SK-N-SH (cell line): ENCODE results near the gene ZNF202. TPM values are rescaled to one million over a fixed set of nuclear protein-coding genes. Genes with fewer than 3 reads are reported as not detected.

Experiments
- CTCF ChIA-PET: fragments of 300-600, 350-600 bp; formaldehyde crosslinking; extraction: SDS; loops from one replicate; lab custom pipeline; 2021; lab: Yijun Ruan, JAX
- POLR2A ChIA-PET: fragments of 350-600 bp; sonication (Branson Sonifier 250); formaldehyde crosslinking; extraction: SDS; loops from one replicate; lab custom pipeline; 2020; ENCODE audit warnings: antibody characterized with exemption, inconsistent platforms; lab: Yijun Ruan, JAX
- DNase-seq: peaks from one replicate; pipeline ENCODE4 v3.0.0; 2012
- H2AFZ ChIP-seq: fragments of 200-600 bp; sonication (generic); 2 replicates; pipeline ENCODE4 v1.8.1; 2016; ENCODE audit warnings: antibody characterized with exemption, mild to moderate bottlenecking, low read depth
- H3F3A ChIP-seq: fragments of 200-600 bp; sonication (generic); replicated peaks from 2 replicates; pipeline ENCODE3; 2016; ENCODE audit warnings: antibody characterized with exemption, mild to moderate bottlenecking; ENCODE audit not compliant: insufficient read depth
- H3K27ac ChIP-seq, 2 experiments: fragments of 200-500 bp in 1 of 2; fragments of 200-600 bp in 1 of 2; sonication (Bioruptor generic) in 1 of 2; sonication (generic), shearing (Covaris generic) in 1 of 2; 2 replicates each; pipeline versions ENCODE4 v1.5.1 to v1.6.1; 2014 to 2016; ENCODE audit warnings: low read depth in 2 of 2, inconsistent platforms in 1 of 2, low read length in 1 of 2, mild to moderate bottlenecking in 1 of 2, mixed read lengths in 1 of 2
- H3K27me3 ChIP-seq: fragments of 200-600 bp; sonication (generic), shearing (Covaris generic); 2 replicates; pipeline ENCODE4 v1.6.1; 2016; ENCODE audit warnings: mixed run types; ENCODE audit not compliant: insufficient read depth
- H3K36me3 ChIP-seq, 2 experiments: fragments of 200-500 bp in 1 of 2; fragments of 200-600 bp in 1 of 2; sonication (Bioruptor generic) in 1 of 2; sonication (generic) in 1 of 2; replicated peaks in 1 of 2; 2 replicates each; pipeline versions ENCODE3 to v1.5.1; 2014 to 2016; ENCODE audit warnings: low read length in 1 of 2, mild to moderate bottlenecking in 1 of 2; ENCODE audit not compliant: insufficient read depth in 2 of 2, control insufficient read depth in 1 of 2
- H3K4me1 ChIP-seq, 2 experiments: fragments of 200-500 bp in 1 of 2; fragments of 200-600 bp in 1 of 2; sonication (Bioruptor generic) in 1 of 2; sonication (generic), shearing (Covaris generic) in 1 of 2; 2 replicates each; pipeline versions ENCODE4 v1.5.1 to v1.6.1; 2014 to 2016; ENCODE audit warnings: low read depth in 1 of 2, low read length in 1 of 2, mixed run types in 1 of 2; ENCODE audit not compliant: insufficient read depth in 2 of 2, control insufficient read depth in 1 of 2
- H3K4me2 ChIP-seq: fragments of 200-600 bp; sonication (generic), shearing (Covaris generic); 2 replicates; pipeline ENCODE4 v1.6.1; 2017; ENCODE audit warnings: mixed run types
- H3K4me3 ChIP-seq, 2 experiments: fragments of 200-500 bp in 1 of 2; fragments of 200-600 bp in 1 of 2; sonication (Bioruptor generic) in 1 of 2; sonication (generic), shearing (Covaris generic) in 1 of 2; 2 replicates each; pipeline versions ENCODE4 v1.5.1 to v1.8.1; 2014 to 2016; ENCODE audit warnings: low read depth in 2 of 2, inconsistent platforms in 1 of 2, low read length in 1 of 2, mild to moderate bottlenecking in 1 of 2, mixed read lengths in 1 of 2, moderate library complexity in 1 of 2
- H3K79me2 ChIP-seq: fragments of 200-600 bp; sonication (generic); 2 replicates; pipeline ENCODE4 v1.8.1; 2017; ENCODE audit warnings: mild to moderate bottlenecking; ENCODE audit not compliant: insufficient read depth
- H3K9ac ChIP-seq: fragments of 200-600 bp; sonication (generic); 2 replicates; pipeline ENCODE4 v1.6.1; 2017; ENCODE audit warnings: mixed run types
- H3K9me2 ChIP-seq: fragments of 200-600 bp; sonication (generic); 2 replicates; pipeline ENCODE4 v1.6.1; 2017; ENCODE audit warnings: mixed run types
- H3K9me3 ChIP-seq: fragments of 200-600 bp; sonication (generic); 2 replicates; pipeline ENCODE4 v1.6.1; 2017; ENCODE audit warnings: mixed run types, mild to moderate bottlenecking, moderate library complexity
- H4K20me1 ChIP-seq: fragments of 200-600 bp; sonication (generic); 2 replicates; pipeline ENCODE4 v1.6.1; 2017; ENCODE audit warnings: mild to moderate bottlenecking, mixed run types; ENCODE audit not compliant: insufficient read depth
- CTCF ChIP-seq: fragments of 200-600 bp; sonication (generic); IDR thresholded peaks from 2 replicates; pipeline ENCODE4 v1.6.1; 2017; ENCODE audit warnings: antibody characterized with exemption, mild to moderate bottlenecking, moderate library complexity
- ELF1 ChIP-seq: IDR thresholded peaks from 2 replicates; pipeline ENCODE4 v1.4.0; 2012
- EP300 ChIP-seq, 2 experiments: IDR thresholded peaks; 2 replicates each; pipeline versions ENCODE4 v1.4.0 to v1.6.1; 2012; ENCODE audit warnings: borderline replicate concordance in 1 of 2, low read depth in 1 of 2, low read length in 1 of 2
- EZH2phosphoT487 ChIP-seq: fragments of 200-600 bp; sonication (generic); IDR thresholded peaks from 2 replicates; pipeline ENCODE4 v1.6.1; 2017; ENCODE audit warnings: low read depth, mixed run types, mild to moderate bottlenecking, antibody characterized with exemption, moderate library complexity, borderline replicate concordance
- FOSL2 ChIP-seq: IDR thresholded peaks from 2 replicates; pipeline ENCODE4 v1.4.0; 2012; ENCODE audit warnings: low read depth, mild to moderate bottlenecking, moderate library complexity, borderline replicate concordance
- FOXJ3 ChIP-seq: sonication (generic); formaldehyde crosslinking; IDR thresholded peaks from 2 replicates; pipeline ENCODE4 v1.5.1; 2020; ENCODE audit warnings: mild to moderate bottlenecking, missing genetic modification reagents
- FOXM1 ChIP-seq: IDR thresholded peaks from 2 replicates; pipeline ENCODE4 v1.4.0; 2012; ENCODE audit warnings: low read depth, mild to moderate bottlenecking
- GABPA ChIP-seq: IDR thresholded peaks from 2 replicates; pipeline ENCODE4 v1.4.0; 2012; ENCODE audit warnings: low read depth, mild to moderate bottlenecking
- MEF2A ChIP-seq: IDR thresholded peaks from 2 replicates; pipeline ENCODE4 v1.4.0; 2012; ENCODE audit warnings: low read depth, borderline replicate concordance
- MXI1 ChIP-seq: IDR thresholded peaks from 2 replicates; pipeline ENCODE4 v1.6.1; 2012; ENCODE audit warnings: mild to moderate bottlenecking, low read depth, low read length, improper control_type of control experiment
- NRF1 ChIP-seq: IDR thresholded peaks from 2 replicates; pipeline ENCODE4 v1.6.1; 2012; ENCODE audit warnings: low read depth, mild to moderate bottlenecking, low read length
- PBX3 ChIP-seq: IDR thresholded peaks from 2 replicates; pipeline ENCODE4; 2012
- POLR2AphosphoS5 ChIP-seq: IDR thresholded peaks from 2 replicates; pipeline ENCODE4 v1.6.1; 2012; ENCODE audit warnings: low read depth, low read length
- RCOR1 ChIP-seq: fragments of 150-350 bp; IDR thresholded peaks from 2 replicates; pipeline ENCODE4 v1.6.1; 2017; ENCODE audit warnings: antibody characterized with exemption, low read length
- REST ChIP-seq: IDR thresholded peaks from 2 replicates; pipeline ENCODE4 v1.6.1; 2012; ENCODE audit warnings: mild to moderate bottlenecking, low read depth, low read length, moderate library complexity
- RXRA ChIP-seq: IDR thresholded peaks from 2 replicates; pipeline ENCODE4 v1.4.0; 2012; ENCODE audit warnings: low read depth, mild to moderate bottlenecking, borderline replicate concordance
- SIN3A ChIP-seq: IDR thresholded peaks from 2 replicates; pipeline ENCODE4 v1.6.1; 2012; ENCODE audit warnings: low read depth, mild to moderate bottlenecking, low read length, moderate library complexity, borderline replicate concordance
- TEAD4 ChIP-seq: IDR thresholded peaks from 2 replicates; pipeline ENCODE4 v1.4.0; 2012; ENCODE audit warnings: mild to moderate bottlenecking, borderline replicate concordance; ENCODE audit not compliant: insufficient read depth
- USF1 ChIP-seq: IDR thresholded peaks from 2 replicates; pipeline ENCODE4 v1.4.0; 2012; ENCODE audit warnings: low read depth, borderline replicate concordance
- YY1 ChIP-seq: IDR thresholded peaks from 2 replicates; pipeline ENCODE4 v1.4.0; 2012; ENCODE audit warnings: low read depth, mild to moderate bottlenecking
- WGBS: methylation state at CpG from one replicate; pipeline ENCODE4 v1.1.6; 2017; ENCODE audit warnings: low lambda C conversion rate; 5-methylcytosine and 5-hydroxymethylcytosine counted together
- polyA plus RNA-seq, 3 experiments: library from polyadenylated mRNA; depleted of rRNA; stranded (reverse); fragments of >200 nt; gene quantifications; 2 replicates each; pipeline ENCODE4 v1.2.3, GENCODE V29; 2012

ZNF202 gene
- polyA plus RNA-seq, 1 of the 3 experiments (the other 2 are of a cell fraction): 11.3 TPM

- H3F3A ChIP-seq: no peaks in the 10 kb centered on the region
- H3K9me2 ChIP-seq: no peaks in the 10 kb centered on the region
- no peaks in the 10 kb centered on the region for H3K4me1 ChIP-seq
- WGBS: 41% methylated on average over 1 of the region's 1 CpG
- DNase-seq: no peak
- H3K9me3 ChIP-seq: no peaks in the 10 kb centered on the region
- ChIA-PET CTCF (interaction anchor here (0.7 to 4.3 kb wide), 7 partner anchors 9 to 138 kb away, joined by 3 to 29 read pairs (median 6); no protein-coding TSS in a partner anchor), POLR2A (no interaction called here)
- no peak overlapping the region for H3K4me3 ChIP-seq
- no peak for TF ChIP-seq MEF2A
- TF ChIP-seq PBX3: no peak
- no peak for TF ChIP-seq YY1
- TF ChIP-seq POLR2AphosphoS5: no peak
- no peak for TF ChIP-seq ELF1
- no peak for TF ChIP-seq REST
- no peak for TF ChIP-seq MXI1
- no peak for TF ChIP-seq CTCF
- no peak for TF ChIP-seq NRF1
- no peak for TF ChIP-seq GABPA
- TF ChIP-seq FOXM1: no peak
- no peak for TF ChIP-seq EZH2phosphoT487
- TF ChIP-seq FOSL2: no peak
- no peak for TF ChIP-seq RCOR1
- no peak for TF ChIP-seq FOXJ3 (CRISPR knock-in tag)
- TF ChIP-seq RXRA: no peak
- no peak for TF ChIP-seq SIN3A
- TF ChIP-seq USF1: no peak
- no peak for TF ChIP-seq EP300 (IDR thresholded peaks at IDR 0.05; ENCODE audit: borderline replicate concordance in 1 of 2, low read depth in 1 of 2, low read length in 1 of 2)
- no peak for TF ChIP-seq TEAD4
- peaks cover 7% of the 10 kb centered on the region; the same call in 1 of the 2 replicates for H3K27me3 ChIP-seq
- H3K79me2 ChIP-seq: no peaks in the 10 kb centered on the region
- H2AFZ ChIP-seq: no peak overlapping the region
- no peaks in the 10 kb centered on the region for H4K20me1 ChIP-seq
- peaks cover 7 to 8% of the 10 kb centered on the region in 2 experiments for H3K36me3 ChIP-seq
- no peak overlapping the region for H3K9ac ChIP-seq
- H3K27ac ChIP-seq: no peak overlapping the region; a peak in 1 of 4 replicates
- no peak overlapping the region for H3K4me2 ChIP-seq
Measured at GRCh38 chr11:123719452-123719851, 22.0 kb downstream of the ZNF202 start.
